GM10266 (cell line): ENCODE data around the gene TRRAP.

ENCODE experiments used
- DNase-seq: peaks from one replicate; pipeline ENCODE4 v3.0.0; 2012; ENCODE audit errors: extremely low spot score
- TF ChIP-seq, protein P1 (sequence below): IDR thresholded peaks from 2 replicates; pipeline ENCODE4 v1.5.1; 2012; ENCODE audit warnings: mild to moderate bottlenecking, low read depth; ENCODE audit not compliant: control insufficient read depth, insufficient read depth; ENCODE audit errors: missing control alignments

The TRRAP gene

GRCh38 chr7:99006739-99007424 lies 128.6 kb downstream of the TRRAP start:
- TF ChIP-seq, protein P1, sequence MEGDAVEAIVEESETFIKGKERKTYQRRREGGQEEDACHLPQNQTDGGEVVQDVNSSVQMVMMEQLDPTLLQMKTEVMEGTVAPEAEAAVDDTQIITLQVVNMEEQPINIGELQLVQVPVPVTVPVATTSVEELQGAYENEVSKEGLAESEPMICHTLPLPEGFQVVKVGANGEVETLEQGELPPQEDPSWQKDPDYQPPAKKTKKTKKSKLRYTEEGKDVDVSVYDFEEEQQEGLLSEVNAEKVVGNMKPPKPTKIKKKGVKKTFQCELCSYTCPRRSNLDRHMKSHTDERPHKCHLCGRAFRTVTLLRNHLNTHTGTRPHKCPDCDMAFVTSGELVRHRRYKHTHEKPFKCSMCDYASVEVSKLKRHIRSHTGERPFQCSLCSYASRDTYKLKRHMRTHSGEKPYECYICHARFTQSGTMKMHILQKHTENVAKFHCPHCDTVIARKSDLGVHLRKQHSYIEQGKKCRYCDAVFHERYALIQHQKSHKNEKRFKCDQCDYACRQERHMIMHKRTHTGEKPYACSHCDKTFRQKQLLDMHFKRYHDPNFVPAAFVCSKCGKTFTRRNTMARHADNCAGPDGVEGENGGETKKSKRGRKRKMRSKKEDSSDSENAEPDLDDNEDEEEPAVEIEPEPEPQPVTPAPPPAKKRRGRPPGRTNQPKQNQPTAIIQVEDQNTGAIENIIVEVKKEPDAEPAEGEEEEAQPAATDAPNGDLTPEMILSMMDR = no peak
- no peak for DNase-seq

GRCh38 chr7:99008181-99008631 lies 129.9 kb downstream of the TRRAP start:
- TF ChIP-seq, protein P1 = no peak
- no peak for DNase-seq

DNA sequence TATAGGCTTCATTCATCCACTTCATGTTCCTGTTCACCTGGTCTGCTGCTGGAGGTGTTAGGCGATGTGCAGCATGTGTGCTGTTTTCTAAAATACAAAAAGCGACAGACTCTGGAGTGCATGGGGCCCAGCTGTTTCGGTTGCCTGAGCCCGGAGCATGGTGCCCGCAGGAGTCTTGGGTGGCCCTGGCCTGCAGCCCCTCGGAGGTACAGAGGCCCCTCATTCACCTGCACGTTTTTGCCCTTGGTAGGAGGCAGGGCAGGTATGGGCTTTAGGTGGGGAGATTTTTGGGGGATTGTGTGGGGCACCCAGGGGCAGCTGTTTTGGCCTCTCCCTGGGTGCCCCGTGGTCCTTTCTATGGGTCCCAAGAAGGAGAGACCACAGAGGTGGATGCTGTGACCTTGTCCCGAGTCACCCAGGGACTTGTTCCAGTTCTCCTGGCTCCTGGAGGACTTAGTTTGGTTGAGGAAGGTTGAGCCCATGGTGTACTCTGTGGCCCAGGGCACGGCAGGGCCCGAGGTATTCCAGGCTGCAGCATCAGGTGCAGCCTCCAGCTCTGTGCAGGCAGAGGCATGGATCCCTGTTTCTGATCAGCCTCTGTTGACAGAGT lies 130.7 kb downstream of the TRRAP start:
- TF ChIP-seq, protein P1 = no peak
- no peak for DNase-seq

DNA sequence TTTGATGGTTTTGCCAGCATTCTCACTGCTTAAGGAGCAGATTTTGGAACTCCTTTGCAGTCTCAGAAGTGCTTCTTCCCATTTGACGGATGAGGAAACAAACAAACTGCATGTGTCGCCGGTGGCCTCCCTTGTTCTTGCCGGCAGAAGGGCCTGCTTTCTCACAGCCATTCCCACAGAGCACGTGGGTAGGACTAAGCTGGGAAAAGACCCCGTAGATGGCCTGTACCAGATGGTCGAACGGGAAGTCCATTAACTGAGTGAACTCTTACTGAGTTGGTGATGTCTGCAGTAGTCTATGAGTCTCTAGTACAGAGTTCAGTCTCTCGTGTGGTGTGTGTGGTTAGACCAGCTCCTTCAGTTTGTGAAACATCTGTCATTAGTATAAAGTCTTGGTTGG lies 131.9 kb downstream of the TRRAP start:
- TF ChIP-seq, protein P1 = no peak
- DNase-seq = no peak

GRCh38 chr7:99011341-99011705 lies 133.0 kb downstream of the TRRAP start:
- no peak for DNase-seq
- TF ChIP-seq, protein P1 = no peak

GRCh38 chr7:99011706-99012404 lies 133.5 kb downstream of the TRRAP start:
- TF ChIP-seq, protein P1 = no peak

GRCh38 chr7:99012722-99013121 lies 134.4 kb downstream of the TRRAP start:
- TF ChIP-seq, protein P1 = no peak
- DNase-seq = no peak

More at GRCh38 chr7:99011706-99012404, 133.5 kb downstream of the TRRAP start:
- no peak for DNase-seq
